Stimulated activated CD8-positive, alpha-beta memory T cell treated with anti-CD3 and anti-CD28 coated beads, Interleukin-7, amount 100 ng/mL, for 48 hours (primary cell): Measurements from ENCODE around the gene GNAI2.
"Not testable (repeated sequence)": the region's sequence is repeated elsewhere in the genome, so short reads cannot be mapped to it uniquely, and the experiment has no call there.

Experiments used
- DNase-seq, 2 donors: peaks; one replicate each; pipeline ENCODE4 v3.0.0-alpha.2; 2020; ENCODE audit warnings: low read depth in 1 of 2; ENCODE audit errors: extremely low read depth in 1 of 2

Gene GNAI2

GRCh38 chr3:50204804-50205412, 31.1 kb upstream of the GNAI2 start, which contains the start of gene SLC38A3:
Gene SLC38A3 (plus strand): TSS chr3:50205271. CDS start chr3:50214200, 8,929 bp downstream.
- DNase-seq = no peak

- DNase-seq = peak in 1 of 2 donors; percentile 18
Observed at GRCh38 chr3:50205413-50206276, 30.4 kb upstream of the GNAI2 start.

- no peak for DNase-seq
Observed at GRCh38 chr3:50207359-50208042, 28.5 kb upstream of the GNAI2 start.

- no peak for DNase-seq
Observed at GRCh38 chr3:50208677-50209344, 27.2 kb upstream of the GNAI2 start.

GRCh38 chr3:50210176-50210509, 25.9 kb upstream of the GNAI2 start:
- DNase-seq = no peak

- no peak for DNase-seq
Observed at GRCh38 chr3:50210510-50211367, 25.3 kb upstream of the GNAI2 start.

GRCh38 chr3:50211368-50211717, 24.7 kb upstream of the GNAI2 start:
- not testable (repeated sequence) for DNase-seq

GRCh38 chr3:50211930-50212329, 24.1 kb upstream of the GNAI2 start:
- DNase-seq = peak; percentile 45 to 56

GRCh38 chr3:50212502-50212901, 23.5 kb upstream of the GNAI2 start:
- no peak for DNase-seq

- no peak for DNase-seq
Observed at GRCh38 chr3:50212971-50213370, 23.0 kb upstream of the GNAI2 start.

GRCh38 chr3:50213373-50213772, 22.6 kb upstream of the GNAI2 start:
- DNase-seq = no peak

- no peak for DNase-seq
Observed at GRCh38 chr3:50214824-50215223, 21.2 kb upstream of the GNAI2 start.

GRCh38 chr3:50215529-50215928, 20.5 kb upstream of the GNAI2 start:
- no peak for DNase-seq

GRCh38 chr3:50217681-50218080, 18.3 kb upstream of the GNAI2 start:
- DNase-seq = no peak

- no peak for DNase-seq
Observed at GRCh38 chr3:50218448-50218847, 17.6 kb upstream of the GNAI2 start.

GRCh38 chr3:50219285-50219684, 16.7 kb upstream of the GNAI2 start:
- no peak for DNase-seq

- no peak for DNase-seq
Observed at GRCh38 chr3:50220109-50220508, 15.9 kb upstream of the GNAI2 start.

- DNase-seq = no peak
Observed at GRCh38 chr3:50221051-50221410, 15.0 kb upstream of the GNAI2 start.

- no peak for DNase-seq
Observed at GRCh38 chr3:50221411-50222168, 14.4 kb upstream of the GNAI2 start.

- DNase-seq = no peak
Observed at GRCh38 chr3:50222169-50222528, 13.9 kb upstream of the GNAI2 start.
